Stimulated activated CD8-positive, alpha-beta memory T cell treated with anti-CD3 and anti-CD28 coated beads, Interleukin-7, amount 100 ng/mL, for 24 hours (primary cell): ENCODE results near the gene CFAP92.
"Not testable (repeated sequence)": the region's sequence is repeated elsewhere in the genome, so short reads cannot be mapped to it uniquely, and the experiment has no call there.

Source experiments
- DNase-seq: peaks from one replicate; pipeline ENCODE4 v3.0.0-alpha.2; 2020; ENCODE audit warnings: low read depth

Gene CFAP92

DNA sequence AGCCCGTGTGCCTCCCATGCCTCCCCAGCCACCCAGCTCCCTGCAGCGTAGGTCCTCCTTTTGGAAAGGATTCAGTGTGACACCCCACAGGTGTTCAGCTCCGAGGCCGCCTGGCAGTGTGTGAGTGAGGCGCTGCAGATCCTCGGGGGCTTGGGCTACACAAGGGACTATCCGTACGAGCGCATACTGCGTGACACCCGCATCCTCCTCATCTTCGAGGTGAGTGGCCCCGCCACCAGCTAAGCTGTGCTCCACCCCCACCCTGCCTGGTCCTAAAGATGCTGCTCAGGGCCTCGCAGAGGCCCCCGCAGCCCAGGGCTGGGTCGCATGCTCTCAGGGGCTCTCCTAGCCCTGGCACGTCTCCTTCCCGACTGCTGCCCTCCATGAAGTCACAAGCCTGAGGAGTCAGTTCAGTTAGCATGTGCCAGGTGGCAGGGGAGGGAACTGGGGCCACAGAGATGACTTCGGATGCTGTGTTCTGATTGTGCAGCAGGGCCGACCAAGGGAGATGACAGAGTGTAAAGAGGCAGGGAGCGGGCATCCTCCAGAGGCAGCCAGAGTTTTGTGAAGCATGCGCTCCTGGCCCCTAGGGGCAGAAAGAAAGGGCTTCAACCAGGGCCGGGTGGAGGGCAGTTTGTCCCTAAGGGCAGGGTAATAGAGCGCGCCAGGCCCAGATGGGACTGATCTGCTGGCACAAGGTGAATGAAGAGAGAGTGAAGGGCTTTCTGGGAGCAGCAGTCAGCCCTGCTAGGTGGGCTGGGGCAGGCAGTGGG is 87.7 kb downstream of the CFAP92 start:
- no peak for DNase-seq

DNA sequence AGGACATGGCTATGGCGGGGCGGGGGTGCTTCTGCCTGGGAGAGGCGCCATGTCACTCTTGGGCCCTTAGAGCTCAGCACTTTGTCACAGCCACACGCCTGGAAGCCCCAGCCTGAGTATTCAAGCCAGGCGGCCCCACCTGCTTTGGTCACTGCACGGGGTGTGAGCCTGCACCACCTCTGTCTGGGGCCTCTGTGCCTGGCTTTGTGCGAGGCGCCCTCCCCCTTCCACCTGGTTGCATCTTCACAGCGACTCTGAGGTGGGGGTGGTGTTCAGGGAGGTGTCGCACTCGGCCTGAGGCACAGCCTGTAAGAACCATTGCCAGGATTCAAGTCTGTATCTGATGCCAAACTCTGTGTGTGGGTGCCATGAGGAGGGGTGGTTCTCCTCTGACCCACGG is 90.4 kb downstream of the CFAP92 start:
- no peak for DNase-seq

GRCh38 chr3:128902426-128902825 is 91.5 kb downstream of the CFAP92 start:
- no peak for DNase-seq

DNA sequence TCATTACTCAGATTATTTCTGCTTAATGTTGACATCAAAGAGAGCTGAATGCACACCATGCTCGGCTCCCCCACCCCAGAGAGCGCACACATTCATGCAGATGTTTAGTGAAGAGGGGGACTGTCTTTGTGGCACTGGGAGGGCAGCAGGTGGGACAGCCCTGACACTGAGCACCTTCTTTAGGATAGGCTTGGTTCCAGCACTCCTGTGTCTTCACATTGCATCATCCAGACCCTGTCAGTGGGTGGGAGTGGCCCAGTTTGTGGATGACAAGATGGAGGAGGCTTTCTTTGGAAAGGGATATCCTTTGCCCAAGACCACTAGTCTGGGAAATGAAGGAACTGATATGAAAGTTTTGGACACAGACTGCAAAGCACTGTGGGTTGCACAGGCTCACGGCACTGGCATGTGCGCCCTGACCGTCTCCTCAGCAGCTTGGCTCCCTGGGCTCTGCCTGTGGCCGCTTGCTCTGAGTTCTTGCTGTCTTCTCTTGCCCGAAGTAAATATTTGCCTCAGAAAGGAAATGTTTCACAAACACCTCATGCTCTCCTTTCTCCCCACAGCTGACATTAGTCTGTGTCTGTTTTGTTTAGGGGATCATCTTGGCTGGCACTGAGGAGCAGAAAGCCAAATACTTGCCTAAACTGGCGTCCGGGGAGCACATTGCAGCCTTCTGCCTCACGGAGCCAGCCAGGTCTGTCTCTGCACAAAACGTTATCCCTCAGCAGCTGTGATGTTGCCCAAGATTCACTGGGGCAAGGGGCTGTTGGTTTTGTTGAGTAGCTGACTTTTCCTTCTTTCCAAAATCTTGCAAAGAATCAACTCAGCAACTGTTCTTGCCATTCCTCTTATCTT is 97.8 kb downstream of the CFAP92 start:
- DNase-seq, result no peak

DNA sequence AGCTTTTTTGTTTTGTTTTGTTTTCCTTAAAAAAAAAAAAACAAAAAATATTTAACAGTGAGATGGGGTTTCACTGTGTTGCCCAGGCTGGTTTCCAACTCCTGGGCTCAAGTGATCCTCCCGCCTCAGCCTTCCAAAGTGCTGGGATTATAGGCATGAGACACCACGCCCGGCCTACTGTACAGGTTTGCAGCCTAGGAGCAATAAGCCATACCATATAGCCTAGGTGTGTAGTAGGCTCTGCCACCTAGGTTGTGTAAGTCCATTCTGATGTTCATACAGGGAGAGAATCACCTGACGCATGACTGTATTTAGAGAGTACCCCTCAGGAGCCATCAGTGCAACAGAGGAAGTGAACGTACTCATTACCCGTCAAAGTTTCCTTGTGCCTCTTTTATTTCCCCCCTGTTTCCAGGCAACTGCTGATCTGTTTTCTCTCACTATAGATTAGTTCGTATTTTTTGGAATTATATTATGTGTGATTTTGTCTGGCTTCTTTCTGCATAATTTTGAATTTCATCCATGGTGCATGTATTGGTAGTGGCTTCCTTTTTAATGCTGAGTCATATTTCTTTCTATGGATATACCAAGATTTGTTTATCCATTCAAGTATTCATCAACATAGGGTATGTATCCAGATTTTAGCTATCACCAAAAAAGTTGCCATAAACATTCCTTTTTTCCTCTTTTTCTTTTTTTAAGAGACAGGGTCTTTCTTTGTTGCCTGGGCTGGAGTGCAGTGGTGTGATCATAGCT is 104.6 kb downstream of the CFAP92 start:
- DNase-seq, result no peak

- no peak for DNase-seq
Observed at GRCh38 chr3:128884992-128885391, 108.9 kb downstream of the CFAP92 start.

DNA sequence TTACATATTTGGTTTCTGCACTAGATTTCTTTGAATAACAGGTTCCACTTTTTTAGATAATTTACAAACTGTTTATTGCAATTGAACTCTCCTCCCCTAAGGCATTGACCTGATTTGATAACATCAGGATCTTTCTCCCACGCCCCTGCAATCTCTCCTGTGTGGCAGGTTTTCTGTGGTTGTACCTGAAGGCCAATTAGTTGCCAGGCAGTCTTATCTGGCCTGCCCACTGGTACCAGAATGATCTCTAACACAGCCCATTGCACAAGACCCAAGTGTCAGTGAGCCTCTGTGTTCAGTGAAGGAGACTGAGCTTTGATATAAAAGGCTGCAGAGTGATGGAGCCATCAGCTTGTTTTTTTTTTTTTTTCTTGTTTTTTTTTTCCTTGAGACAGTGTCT is 111.2 kb downstream of the CFAP92 start:
- no peak for DNase-seq

DNA sequence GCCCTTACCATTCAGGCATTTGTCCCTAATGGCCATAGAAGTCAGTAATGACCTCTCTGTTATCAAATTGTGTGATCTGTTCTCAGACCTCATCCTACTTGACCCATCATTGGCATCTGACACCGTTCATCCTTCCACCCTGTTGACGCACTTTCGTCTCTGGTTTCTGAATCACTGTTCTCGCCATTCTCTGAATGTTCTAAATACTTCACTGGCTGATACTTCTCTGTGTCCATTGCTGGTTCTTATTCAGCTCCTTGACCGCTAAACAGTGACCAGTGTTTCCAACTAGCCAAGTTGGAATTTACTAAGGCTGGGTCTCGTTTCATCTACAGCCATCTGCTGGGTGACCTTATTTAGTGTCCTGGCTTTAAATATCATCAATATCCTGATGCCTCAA is 112.3 kb downstream of the CFAP92 start:
- no peak for DNase-seq

GRCh38 chr3:128880455-128880854 is 113.4 kb downstream of the CFAP92 start:
- DNase-seq, result not testable (repeated sequence)

DNA sequence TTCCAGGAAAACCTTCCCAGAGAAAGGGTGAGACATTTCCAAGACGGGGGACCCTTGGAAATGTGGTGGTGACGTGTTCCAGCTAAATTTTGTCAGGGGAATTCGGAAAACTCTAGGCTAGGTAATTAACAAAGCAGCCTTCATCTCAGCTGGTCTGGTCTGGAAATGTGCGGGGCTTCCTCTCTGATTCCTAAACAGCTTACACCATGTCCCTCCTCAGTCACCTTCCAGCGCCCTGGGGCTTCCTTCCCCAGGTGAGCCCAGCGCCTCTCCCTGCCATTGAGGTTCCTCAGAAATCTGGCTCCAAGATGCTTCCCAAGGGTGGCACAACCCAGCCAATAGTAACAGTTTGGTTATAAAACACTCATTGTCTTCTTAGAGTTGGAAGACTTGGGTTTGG is 113.9 kb downstream of the CFAP92 start:
- DNase-seq, result no peak

GRCh38 chr3:128879125-128879969 is 114.5 kb downstream of the CFAP92 start, which contains the start of gene ACAD9:
ACAD9 (plus strand) TSS chr3:128879620; CDS start chr3:128879692, 72 bp downstream.
- DNase-seq, result peak; percentile 94

DNA sequence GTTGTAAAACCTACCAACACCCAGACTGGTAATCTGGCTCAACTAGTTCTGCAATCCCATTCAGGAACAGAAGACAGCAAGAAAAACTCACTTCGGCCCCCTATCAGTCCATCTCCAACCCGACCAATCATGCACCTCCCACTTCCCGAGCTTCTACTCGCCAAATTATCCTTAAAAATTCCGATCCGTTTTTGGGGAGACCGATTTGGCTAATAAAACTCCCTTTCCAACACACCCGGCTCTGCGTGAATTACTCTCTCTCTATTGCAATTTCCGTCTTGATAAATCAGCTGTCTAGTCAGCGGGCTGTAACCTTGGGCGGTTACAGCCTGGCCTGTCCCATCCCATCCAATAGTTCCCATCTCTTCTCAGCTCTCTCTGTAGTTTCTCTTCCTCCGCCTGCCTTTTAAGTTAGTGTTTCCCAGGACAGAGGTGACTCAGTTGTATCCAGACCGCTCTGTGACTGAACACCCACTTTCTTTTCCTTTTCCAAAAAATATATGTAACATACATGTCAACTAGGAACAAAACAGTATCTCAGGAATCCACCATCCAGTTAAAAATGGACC is 115.2 kb downstream of the CFAP92 start:
- DNase-seq, result no peak

DNA sequence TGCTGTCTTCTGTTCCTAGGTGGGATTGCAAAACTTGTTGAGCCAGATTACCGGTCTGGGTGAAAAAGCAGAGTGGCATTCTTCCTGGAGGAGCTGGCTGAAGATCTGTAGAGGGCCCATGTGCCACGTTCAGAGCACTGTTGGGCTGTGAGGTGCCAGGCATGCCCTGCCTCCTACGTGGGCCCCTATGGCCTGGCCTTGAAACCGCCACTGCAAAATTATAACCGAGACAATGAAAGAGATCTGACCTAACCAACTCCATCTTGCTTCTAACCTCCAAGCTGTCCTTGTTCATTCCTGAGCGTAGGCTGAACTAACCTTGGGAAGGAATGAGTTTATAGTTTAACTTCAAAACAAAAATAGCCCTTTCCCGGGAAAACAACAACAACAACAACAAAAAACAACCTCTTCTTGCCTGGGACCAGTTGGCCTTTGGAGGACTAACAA is 115.8 kb downstream of the CFAP92 start:
- DNase-seq, result no peak

DNA sequence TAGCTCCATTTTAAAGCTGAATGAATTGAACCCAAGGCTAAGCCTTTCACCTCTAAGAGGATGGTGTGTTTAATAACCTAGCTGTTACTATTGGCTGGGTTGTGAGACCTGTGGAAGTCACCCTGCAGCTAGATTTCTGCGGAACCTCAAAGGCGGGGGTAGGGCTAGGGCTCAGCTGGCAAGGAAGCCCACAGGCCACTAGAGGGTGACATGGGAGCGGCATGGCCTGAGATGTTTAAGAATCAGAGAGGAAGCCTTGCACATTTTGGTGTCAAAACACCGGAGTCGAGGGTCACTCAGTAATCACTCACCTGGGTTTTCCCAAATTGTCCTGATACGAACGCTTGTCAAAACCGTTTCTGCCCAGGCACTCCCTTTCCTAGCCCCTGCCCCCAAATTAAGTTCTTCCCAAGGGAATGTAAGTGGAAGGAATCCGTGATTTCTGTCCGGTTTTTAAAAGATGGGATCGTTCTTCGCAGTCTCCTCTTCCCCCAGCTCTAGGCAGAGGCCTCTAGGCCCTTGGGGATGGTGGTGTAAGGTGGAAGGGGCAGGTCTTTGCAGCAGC is 118.2 kb downstream of the CFAP92 start:
- peak; percentile 35 for DNase-seq

DNA sequence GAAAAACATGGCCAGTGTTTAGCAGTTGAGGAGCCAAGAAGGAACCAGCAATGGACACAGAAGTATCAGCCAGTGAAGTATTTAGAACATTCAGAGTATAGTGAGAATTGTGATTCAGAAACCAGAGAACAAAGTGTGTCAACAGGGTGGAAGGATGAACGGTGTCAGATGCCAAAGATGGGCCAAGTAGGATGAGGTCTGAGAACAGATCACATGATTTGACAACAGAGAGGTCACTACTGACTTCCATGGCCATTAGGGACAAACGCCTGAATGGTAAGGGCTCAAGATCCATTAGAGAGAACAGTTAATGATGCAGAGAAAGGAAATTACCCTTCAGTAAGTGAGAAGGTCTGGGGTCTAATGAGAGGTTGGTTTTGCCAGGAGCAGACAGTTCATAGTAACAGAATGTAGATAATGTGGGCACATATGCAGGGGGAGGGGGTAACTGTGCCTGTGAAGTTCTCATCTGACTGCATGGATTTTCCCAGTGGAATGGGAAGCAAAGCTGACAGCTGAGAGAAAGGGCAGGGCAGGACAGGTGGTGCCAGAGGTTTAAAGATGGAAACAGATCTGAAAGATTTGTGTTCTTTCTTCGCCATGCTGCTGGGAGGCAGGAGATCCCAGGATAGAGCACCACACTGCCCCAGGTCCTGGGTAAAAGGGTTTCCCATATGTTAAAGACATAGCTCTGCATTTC is 119.2 kb downstream of the CFAP92 start:
- DNase-seq, result no peak

- DNase-seq, result no peak
Observed at GRCh38 chr3:128873244-128874022, 120.4 kb downstream of the CFAP92 start.

GRCh38 chr3:128872744-128873143 is 121.1 kb downstream of the CFAP92 start:
- no peak for DNase-seq

DNA sequence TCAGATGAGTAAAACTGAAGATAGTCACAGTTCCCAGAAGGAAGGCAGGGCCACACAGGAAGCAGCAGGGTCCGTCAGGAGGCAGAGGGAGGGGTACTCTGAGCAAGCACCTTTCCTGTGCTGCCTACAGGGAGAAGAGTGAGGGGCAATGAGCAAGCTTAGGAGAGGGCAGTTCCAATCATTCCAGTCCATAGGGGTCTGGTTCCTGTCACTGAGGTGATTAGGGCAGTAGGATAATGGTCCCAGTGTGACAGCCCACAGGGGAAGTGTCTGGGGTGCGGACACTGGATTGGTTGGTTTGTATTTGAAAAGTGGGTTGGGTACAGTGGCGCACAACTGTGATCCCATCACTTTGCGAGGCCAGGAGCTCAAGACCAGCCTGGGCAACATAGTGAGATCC is 121.6 kb downstream of the CFAP92 start:
- no peak for DNase-seq

- DNase-seq, result no peak
Observed at GRCh38 chr3:128870347-128870746, 123.5 kb downstream of the CFAP92 start.
